IPS DF 4.7 (cell line): ENCODE results near the gene RINL.
A peak's percentile ranks its signal among the peaks of the same experiment; 100 is the strongest.

Experiments used
- DNase-seq: peaks from one replicate; pipeline ENCODE4 v3.0.0-alpha.2; 2013; ENCODE audit warnings: low spot score; ENCODE audit errors: extremely low read depth

The RINL gene

GRCh38 chr19:38850436-38850975 lies 27.6 kb downstream of the RINL start:
- DNase-seq, result peak; percentile 100

DNA sequence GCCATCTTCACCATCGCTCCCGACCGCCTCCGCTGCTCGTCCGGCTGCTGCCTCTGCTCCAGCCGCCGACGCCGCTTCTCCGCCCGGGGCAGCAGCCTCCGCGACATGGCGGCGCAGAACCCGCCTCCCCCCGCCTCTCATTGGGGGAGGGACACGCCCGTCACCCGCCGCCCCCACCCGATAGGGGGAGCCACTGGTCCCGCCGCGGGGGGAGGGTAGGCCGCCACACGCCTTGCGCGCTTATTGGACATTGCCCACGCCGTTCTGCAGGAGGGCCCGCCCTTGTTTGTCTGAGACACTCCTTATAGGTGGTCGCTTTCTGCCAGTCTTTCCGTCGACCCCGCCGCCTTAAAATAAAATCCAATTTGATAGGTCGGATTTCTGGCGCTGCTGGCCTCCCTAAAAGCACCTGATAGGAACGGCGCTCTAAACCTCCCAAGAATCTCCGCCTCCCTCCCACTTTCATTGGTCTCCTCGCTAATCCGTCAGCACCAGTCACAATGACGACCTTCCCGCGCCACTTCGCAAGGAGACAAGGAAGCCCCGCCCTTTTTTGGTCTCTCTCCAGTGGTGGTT lies 28.1 kb downstream of the RINL start, which contains the start of gene HNRNPL:
TSS of gene HNRNPL (minus strand) at position 127 of the 576 bp plus-strand sequence. CDS start at position 107, 20 bp downstream.
- DNase-seq, result no peak

GRCh38 chr19:38849147-38849859 lies 28.8 kb downstream of the RINL start:
- no peak for DNase-seq

DNA sequence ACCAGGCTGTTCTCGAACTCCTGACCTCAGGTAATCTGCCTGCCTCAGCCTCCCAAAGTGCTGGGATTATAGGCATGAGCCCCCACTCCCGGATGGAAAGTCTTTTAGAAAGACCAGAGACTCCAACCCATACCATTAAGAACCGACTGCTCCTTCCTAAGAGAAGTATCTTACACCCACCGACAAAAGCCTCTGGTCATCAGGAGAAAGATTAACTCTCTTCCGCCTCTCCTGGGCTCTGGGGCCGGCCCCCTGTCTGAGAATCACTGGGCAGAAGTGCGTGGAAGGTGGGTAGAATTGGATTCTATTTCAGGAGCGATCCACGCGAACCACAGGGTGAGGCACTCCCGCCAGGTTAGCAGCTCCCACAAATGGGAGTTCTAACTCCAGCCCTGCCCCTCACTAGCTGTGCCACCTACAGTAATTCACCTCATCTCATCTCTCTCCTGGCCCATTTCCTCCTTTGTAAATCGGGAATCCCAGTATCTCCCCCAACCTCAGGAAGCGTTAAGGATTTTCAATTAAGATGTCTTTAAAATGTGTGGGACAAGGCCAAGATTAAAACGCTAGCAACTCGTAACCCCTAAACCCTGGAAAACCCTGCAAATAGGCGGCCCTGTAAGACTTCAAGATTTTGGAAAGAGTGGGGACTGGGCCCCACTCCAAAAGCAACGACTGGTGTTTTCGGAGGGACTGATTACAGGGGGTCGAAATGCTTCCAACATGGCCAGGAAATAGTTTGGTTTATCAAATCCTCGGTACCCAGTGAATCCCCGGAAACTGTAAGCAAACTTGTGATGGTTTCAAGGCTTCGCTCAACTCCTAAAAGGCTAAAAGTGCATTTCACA lies 29.6 kb downstream of the RINL start:
- DNase-seq, result no peak

DNA sequence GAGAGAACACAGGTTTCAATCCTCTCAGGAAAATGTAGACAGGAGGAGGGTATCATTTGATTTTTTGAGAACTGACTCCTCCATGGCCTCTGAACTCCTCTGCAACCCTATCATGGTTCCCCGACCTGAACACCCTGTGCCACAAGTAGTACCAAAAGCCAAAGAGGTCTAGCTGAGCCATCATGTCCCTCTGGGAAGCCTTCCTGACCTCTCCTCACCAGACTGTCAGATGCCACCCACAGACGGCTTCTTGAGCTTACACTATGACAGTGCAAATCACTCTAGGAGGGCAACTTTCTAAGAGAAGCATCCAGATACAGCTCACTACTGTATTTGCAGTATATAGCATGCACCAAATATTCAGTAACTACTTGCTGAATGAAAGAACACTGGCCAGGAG lies 32.0 kb downstream of the RINL start:
- no peak for DNase-seq

GRCh38 chr19:38845374-38846024 lies 32.6 kb downstream of the RINL start:
- no peak for DNase-seq

DNA sequence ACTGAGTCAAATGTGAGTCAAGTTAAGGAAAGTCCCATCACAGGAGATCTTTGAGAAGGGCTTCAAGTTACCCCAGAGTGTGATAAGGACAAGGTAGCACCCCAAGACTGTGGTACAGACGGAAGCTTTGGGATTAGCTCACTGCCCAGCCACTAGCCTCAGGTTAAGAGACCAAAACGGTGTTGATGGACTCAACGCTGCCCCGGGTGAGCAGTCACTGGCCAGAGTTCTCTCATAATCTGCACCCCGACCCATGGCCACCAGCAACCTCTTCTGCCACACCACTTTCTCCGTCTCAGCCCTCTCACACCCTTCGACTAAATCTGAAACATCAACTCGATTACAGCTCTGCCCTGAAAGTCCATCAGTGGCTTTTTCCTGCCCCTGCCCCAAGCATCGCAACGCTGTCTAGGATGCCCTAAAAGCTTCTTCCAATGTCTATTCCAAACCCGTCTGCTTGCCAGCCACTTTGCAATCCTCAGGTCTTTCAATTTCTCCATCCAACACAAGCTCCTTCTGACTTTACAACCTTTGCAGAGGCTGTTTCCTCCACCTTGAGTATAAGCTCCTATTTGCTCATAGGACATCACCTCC lies 33.9 kb downstream of the RINL start:
- DNase-seq, result no peak

- DNase-seq, result no peak
Measured at GRCh38 chr19:38843175-38843758, 34.8 kb downstream of the RINL start.

GRCh38 chr19:38842439-38843174 lies 35.5 kb downstream of the RINL start:
- no peak for DNase-seq

DNA sequence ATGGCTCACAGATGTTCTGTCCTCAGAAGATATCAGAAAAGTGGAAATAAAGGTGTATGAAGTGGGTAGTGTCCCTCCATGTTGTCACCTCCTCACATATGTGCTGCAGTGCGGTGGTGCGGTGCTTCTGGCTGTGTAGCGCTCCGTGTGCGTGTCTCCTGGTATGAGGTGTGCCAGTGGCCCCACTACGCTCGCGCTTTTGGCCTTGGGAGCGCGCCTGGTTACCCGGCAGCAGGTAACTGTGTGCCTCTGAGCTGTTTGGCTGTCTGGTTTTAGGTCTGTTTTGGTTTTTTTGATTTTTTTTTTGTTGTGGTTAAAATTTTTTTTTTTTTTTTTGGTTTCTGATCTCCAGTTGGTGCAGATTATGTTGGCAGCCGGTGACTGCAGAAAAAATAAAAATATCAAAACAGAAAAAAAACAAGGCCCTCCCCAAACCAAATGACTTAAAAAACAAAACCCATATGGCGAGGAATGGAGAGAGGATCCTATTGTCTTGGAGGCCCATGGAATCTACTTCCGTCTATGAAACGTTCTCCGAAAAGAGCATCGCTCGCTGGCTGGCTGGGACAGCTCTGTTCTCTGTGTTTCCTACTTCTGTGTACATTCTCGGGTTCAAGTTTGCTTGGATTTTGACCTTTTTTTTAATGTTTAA lies 36.2 kb downstream of the RINL start:
- DNase-seq, result no peak

- DNase-seq, result no peak
Measured at GRCh38 chr19:38841180-38841766, 36.8 kb downstream of the RINL start.

GRCh38 chr19:38840583-38840968 lies 37.5 kb downstream of the RINL start:
- no peak for DNase-seq

DNA sequence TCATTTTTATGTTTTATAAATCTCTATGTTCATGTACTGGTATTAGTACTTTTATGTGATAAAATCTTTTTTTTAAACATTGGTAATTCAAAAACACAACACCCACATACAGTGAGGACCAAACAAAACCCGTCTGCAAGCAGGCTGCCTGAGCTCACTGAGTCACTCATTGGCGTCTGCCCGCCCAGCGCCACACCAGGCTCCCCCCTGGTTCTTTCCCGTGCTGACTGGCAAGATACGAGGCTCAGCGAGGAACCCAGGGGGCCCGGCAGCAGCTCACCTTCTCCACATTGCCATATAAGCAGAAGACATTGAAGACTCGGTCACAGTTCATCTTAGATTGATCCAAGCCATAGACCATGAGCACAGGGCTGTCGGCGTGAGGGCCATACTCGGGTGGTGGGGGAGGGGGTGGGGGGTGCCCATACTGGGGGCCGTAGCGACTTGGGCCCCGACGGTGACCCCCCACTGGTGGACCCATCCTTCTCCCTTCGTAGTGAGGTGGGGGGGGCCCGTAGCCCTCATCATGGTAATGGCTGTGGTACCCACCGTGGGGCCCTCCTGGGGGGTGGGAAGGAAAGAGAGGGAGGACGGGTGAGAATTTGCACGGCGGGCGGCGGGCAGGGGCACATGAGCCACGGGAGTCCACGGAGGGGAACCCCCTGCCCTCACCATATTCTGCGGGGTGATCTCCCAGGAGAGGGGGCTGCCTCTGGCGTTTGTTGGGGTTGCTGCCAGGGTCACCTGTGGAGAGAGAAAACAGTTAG lies 38.1 kb downstream of the RINL start:
- DNase-seq, result no peak

DNA sequence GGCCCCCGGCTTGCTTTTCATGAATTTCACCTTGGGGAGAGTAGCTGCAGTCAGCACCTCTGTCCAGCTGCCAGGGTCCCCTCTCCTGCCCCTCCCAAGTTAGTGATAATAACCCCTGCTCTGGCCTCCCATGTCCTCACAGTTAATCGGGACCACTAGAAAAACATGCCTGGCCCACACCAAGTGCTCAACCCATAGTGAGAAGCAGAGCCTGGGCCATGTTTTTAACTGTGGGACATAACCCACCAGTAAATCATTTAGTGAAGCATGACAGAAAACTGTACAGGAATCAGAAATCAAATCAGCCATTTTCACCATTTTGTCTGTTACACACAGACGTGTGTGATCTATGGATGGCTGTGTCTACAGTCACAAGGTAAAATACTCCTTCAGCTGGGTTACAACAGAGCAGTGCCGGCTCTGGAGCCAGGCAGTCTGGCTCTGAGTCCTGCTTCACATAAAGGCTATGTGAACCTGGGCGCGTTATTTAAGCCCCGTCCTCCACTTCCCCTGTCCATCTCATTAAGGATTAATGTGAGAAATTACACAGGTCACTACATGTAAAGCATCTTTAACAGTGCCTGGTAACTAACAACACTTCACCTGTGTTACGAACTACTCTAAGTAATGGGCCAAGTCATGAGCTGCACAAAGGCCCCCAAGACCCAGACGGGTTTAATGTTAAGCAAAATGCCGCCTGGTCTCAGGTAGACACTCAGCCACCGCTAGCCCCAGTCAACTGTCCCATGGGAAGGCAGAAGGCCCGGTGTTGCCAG lies 38.9 kb downstream of the RINL start:
- no peak for DNase-seq

DNA sequence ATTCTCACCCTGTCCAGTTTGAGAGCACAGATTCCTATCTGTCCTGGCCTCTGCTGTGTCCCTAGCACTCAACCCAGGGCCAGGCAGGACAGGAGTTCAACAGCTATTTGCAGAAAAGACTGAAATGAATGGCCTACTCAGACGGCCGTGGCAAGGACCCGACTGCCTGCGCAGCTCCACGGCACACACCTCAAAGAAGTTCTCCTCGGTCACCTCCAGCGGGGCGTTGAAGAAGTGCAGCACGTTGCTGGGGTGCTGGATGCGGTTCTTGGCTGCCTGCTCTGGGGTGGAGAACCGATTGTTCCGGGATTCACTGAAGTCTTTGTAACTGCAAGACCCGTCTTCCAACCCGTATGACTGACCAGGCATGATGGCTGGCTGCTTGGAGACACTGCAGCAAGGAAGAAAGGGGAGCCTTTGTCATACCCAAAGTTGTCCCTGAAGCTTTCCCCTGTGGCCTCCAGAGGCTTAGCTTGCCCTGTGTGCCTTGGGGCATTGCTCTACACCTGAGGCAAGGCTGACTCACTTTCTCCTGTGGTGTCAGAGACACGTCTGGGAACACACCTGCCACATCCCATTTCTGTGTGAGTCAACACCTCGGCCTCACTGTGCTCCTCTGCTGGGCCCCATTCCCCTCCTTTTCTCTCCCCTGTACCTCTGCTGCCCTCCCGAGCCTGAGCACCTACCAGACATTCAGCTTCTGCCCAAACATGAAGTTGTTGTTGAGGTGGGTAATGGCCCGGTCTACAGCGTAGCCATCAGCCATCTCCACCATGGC lies 39.7 kb downstream of the RINL start:
- DNase-seq, result no peak

DNA sequence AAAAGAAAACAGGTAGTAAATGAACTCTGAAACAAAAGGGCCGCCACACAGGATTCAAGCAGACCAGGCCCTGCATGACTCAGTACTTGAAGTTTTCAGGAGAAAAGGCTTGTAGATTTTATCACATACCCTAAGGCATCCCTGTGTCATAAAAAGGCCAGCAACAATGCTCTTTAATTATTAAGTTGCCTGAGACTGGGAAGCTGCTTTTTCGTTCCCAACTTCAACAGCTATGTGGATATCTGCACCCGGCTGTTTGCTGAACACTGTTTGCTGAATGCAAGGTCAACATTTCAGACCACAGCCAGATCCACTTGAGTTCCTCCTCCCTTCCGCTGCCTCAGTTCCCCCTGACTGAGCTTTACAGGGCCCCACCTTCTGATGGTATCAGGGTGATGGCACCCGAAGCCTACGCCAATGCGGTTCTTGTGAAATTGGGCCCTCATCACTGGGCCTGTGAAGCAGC lies 40.4 kb downstream of the RINL start:
- no peak for DNase-seq
